ENCODE data around the gene SOX1.

- TF ChIP-seq POLR2A (IDR thresholded peaks at IDR 0.05) (no peak), CTCF (IDR thresholded peaks at IDR 0.05) (no peak)
Observed at GRCh38 chr13:112107289-112107688, 40.3 kb downstream of the SOX1 start.
